Stimulated activated CD4-positive, alpha-beta T cell treated with anti-CD3 and anti-CD28 coated beads, Interleukin-1b, Interleukin-23, amount 100 ng/mL, for 24 hours (primary cell): Measurements from ENCODE around the gene TMEM41A.

Experiments
- DNase-seq, 4 experiments: peaks; one replicate each; pipeline ENCODE4 v3.0.0-alpha.2; 2020; ENCODE audit warnings: low read depth in 4 of 4, low spot score in 1 of 4

Gene TMEM41A

DNA sequence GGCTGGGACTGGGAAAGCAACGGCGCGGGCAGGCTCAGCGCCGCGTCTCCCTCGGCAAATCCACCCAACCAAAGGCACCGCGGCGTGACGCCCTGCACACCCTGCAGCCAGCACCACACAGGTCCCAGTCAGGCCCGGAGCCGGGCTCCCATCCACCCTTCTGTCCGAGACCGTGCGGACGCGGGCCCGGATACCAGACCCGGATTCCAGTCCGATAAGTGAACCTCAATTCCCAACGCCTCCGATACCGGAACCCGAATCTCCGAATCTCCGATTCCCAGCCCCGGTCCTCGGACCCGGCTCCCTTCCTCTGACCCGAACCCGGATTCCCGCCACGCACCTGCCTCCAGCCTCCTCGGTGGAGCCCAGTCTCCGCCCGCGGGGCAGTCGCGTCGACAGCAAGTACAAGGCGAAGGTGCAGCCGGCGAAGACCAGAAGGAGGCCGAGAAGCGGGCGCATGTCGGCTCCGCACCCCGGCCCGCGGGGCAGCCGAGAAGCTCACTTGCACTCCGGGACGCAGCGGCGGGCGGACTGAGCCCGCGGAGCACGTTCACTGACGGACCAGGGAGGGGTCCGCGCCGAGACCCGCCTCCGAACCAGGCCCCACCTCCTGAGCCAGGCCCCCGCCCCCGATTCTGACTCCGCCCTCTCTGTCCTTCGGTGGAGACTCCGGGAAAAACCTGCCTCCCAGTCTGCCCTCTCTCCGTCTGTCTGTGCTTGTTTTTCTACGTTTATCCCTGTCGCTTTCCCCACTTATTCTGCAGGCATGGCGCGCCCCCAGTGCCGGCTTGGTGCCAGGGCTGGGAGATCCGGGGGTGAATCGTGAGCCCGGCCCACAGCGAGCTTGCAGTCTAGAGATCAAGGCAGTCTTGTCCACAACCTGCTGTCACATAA, at the start of gene TMEM41A:
TMEM41A (minus strand) TSS at position 533 of the 894 bp plus-strand sequence; CDS start at position 459, 74 bp downstream.
- peak; percentile 78 to 88 (median 87) for DNase-seq

DNA sequence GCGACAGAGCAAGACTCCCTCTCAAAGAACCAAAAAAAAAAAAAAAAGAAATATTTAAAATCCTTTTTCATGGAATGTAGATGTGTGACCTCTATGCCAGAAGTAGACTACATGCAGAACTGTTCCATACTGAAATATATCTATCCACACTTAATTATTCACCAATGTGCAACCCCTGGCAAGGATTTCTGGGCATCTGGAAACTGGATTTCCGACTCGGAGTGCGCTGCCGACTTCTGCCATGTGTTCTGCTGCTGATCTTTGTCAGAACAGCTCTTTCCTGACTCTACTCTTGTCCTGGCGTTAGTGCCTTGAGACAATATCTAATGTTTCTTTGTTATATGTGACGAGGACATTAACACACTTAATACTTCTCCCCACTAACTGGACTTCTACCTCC, 41.9 kb upstream of the TMEM41A start:
- no peak for DNase-seq

DNA sequence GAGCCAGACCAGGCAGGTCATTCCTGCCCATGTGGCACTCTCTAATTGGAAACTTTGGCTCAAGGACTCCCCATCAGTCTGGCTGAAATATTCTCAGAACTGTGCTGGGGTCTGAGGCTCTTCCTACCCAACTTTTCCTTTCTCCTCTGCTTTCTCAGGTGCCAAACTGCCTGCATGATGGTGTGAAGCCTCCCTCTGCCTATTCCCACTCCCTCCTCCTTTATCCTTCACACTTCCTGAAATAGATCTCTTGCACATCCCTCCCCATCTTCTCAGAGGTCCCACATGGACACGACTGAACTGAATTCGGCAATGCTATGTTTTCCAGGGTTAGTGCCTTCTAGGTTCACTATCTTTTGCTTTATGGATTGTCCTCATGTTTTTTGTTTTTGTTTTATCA, 41.1 kb upstream of the TMEM41A start:
- DNase-seq = no peak

DNA sequence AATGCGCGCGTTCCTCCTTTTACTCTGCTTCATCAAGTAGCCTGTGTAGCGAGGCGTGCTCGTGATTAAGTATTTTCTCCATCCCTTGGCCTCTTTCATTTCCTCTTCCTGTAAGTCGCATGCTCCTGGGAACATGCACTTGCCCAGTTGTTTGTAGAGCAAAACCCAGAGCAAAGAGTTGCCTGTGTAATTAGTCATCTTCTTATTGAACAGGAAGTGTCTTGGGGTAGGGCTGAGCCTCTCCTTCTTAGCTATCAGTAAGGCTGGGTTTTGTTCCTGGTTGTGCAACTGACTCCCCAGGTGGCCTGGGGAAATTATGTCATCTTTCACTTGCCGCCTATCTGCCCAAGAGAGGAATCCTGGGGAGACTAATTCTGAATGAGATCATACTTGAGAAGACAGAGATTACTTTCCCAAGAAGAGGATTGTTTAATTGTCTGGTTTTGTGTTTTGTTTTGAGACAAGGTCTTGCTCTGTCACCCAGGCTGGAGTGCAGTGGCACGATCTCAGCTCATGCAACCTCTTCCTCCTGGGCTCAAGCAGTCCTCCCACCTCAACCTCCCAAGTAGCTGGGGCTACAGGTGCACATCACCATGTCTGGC, 38.6 kb upstream of the TMEM41A start:
- peak in 2 of 4 experiments; percentile 16 to 41 for DNase-seq

DNA sequence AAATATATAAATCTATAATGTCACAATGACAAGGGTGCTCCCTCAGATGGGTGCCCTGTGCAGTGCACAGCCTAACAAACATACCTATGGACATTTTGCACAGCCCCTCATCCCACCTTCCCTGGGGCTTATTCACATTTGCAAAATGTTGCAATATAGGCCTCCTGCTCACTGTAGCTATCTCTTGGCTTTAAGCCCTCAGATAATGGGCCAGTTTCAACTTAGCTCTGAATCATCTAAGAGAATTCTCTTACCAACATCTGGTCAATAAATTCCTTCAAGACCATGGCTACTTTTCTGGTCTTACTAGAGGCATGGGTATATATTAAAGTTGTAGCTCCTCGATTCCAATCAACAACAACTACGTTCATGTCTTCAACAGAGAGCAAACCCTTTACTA, 35.7 kb upstream of the TMEM41A start:
- no peak for DNase-seq

DNA sequence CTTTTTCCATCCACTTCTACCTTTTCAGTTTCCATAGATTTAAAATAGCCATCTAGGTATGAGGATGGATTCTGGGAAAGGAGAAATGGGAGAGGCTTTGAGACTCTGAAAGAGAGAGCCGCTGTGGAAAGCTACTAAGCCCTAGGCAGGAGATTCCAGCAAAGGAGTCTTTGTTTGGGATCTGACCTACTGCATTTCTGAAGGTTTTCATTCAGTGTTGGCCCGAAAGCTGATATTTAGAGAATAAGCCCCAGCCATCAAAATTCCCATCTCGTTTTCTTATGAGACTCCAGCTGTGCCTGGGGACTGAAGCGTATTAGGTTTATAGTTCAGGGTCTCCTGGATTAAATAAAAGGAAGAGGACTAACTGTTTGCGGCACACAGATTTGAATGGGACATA, 34.1 kb upstream of the TMEM41A start:
- no peak for DNase-seq

DNA sequence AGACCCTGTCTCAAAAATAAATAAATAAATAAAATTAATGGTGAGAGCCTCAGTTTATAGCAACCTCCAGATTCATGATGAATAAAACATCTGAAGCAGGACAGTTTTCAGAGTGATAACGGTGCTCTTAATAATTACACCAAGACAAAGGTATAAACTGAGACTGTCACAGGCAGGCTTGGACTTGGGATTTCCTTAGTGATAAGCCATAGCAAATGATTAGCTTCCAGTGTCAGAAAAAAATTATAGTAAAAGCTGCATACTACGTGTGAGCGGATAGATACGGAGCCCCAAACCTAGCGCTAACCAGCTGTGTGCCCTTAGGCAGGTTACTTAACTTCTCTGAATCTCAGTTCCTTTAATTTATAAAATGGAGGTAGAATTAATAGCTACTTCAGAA, 32.0 kb upstream of the TMEM41A start:
- DNase-seq = no peak

DNA sequence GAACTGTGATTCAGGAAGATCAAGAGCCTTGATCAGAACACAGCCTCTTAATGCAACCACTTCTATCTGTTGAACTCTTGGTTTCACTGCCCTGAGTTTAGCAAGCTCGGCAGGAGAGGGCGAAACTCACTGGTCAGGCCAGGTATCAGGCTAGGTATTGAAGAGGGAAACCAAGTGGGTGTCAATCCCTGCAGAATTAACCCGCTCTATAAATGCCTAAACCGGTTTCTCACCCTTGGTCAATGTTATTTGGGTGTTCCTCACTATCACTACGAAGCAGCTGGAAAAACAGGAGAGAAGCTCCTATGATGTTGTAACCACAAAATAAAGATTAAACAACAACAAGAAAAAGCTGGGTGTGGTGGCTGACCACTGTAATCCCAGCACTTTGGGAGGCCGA, 29.7 kb upstream of the TMEM41A start:
- DNase-seq = no peak

DNA sequence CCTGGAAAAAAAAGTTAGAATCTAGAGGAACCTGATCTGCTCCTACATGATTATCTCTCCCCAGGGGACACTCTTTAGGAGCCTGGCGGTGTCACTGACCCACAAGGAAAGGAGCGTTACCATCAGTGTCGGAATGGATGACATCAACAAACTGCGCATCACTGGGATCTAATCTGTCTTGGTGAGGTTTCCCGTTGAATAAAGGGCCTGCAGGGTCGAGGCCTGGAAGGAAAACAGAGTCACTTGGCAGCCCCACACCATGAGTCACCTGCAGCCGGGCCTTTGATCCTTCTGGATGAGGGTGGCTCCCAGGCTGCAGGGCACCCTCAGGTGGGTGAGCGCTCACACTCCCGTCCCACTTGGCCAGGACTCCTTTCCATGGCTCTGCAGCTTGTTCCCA, 28.5 kb upstream of the TMEM41A start:
- DNase-seq = no peak

DNA sequence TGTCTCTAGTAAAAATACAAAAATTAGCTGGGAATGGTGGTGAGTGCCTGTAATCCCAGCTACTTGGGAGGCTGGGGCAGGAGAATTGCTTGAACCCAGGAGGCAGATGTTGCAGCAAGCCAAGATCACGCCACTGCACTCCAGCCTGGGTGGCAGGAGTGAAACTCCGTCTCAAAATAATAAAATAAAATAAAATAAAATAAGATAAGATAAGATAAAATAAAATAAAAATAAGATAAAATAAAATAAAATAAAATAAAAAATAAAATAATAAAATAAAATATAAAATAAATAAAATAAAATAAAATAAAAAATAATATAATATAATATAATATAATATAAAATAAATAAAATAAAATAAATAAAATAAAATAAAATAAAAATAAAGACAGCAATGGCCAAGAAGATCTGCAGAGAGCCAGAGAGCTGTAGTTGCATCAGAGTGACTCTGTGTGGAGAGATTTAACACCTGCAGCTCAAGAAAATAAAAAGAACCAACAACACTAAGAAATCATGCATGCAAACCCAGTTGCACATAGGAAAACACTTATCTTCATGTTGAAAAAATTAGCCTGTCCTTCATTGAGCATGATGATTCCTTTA, 27.6 kb upstream of the TMEM41A start:
- no peak for DNase-seq

DNA sequence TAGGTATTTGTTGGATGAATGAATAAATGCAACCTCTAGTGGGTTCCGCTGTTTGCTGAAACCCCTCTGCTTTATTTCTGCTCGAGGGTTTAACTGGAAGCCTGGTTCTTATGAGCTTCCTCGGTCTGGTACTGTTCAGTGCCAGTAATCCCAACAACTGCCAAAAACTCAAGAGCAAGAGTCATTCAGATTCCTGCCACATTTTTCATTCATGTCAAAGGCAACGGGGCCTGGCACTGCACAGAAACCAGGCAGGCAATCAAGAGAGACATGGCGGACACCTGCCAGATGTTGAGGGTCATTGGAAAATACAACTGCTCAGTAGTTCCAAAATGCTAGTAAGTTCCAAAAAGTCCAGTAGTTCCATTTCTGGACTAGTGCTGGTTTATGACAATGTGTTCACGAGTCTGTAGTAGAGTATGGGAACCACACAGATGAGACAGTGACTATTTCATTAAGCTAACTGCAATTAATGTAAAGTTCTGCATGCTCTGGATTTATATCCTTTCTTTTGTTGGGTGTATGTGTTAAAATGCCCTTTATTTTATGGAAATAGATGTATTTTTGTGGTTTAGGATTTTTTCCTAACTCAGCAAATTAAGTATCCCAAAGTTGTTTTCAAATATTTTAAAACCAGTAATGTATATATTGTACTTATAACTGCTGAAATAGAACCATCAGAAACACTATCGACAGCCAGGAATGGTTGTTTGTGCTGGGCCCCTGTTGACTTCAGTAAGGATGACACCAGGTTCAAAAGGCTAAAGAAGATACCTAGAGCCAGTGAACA, 22.7 kb upstream of the TMEM41A start:
- no peak for DNase-seq

DNA sequence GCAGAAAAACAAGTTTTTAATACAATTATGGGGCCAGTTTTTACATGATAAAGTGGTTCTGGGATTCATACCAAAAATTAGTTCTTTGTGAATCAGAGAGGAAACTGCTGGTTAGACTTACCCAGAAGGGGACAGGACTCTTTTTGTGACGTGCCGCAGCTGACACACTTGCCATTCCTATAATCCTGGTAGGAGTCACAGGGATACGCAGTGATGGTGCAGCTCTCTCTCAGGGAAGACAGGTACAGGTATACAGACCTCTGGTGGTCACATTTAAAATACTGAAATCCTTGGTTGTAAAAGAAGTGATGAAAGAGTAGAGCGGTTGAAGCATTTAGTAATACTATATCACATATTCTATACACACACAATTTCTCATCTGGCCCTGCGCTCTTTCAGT, 20.2 kb upstream of the TMEM41A start:
- no peak for DNase-seq

DNA sequence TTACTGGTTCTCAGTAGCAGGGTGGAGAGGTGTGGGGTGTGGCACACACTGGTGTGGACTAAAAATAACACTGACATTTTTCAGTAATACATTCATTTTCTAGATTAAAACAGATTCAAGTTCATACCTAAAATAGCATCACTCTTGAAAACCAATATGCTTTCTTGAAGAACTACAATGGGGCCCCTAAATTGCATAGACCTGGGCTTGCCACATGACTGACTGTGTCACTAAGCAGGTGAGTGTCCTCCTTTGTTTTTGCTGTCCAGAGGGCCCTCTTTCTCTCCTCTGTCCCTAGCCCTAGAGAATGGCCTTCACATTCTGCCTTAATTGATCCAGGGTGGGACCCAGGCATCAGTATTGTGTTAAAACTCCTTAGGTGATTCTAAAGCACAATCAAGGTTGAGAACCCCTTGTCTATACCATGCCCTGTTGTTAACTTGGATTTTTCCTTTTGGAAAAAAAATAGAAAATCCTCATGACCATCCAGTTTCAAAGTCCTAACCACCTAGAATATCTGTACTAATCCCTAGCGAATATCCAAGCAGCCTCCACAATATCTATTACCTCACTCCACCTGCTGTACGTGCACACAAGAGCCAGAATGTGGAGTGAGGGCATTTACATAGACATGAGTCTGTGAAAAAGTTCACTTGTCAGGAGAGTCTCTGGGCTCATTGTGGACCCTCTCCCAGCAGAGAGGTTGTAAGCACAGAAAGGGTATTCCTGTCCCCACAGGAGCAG, 18.7 kb upstream of the TMEM41A start:
- DNase-seq = no peak

DNA sequence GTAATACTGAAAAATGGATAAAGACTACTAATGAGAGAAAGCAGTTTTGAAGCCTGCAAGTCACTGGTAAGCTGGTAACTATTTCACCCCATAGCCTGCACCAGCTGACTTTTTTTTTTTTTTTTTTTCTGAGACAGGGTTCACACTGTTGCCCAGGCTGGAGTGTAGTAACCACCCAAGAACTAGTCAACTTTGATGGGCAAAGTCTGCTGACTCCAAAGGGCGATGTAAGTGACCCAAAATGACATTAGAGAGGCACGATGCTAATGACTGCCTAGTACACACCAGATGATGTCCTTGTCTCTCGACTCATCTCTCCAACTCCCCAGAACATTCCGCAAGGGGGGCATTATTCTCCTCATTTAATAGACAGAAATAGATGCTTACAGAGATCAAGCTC, 12.9 kb upstream of the TMEM41A start:
- DNase-seq = no peak

DNA sequence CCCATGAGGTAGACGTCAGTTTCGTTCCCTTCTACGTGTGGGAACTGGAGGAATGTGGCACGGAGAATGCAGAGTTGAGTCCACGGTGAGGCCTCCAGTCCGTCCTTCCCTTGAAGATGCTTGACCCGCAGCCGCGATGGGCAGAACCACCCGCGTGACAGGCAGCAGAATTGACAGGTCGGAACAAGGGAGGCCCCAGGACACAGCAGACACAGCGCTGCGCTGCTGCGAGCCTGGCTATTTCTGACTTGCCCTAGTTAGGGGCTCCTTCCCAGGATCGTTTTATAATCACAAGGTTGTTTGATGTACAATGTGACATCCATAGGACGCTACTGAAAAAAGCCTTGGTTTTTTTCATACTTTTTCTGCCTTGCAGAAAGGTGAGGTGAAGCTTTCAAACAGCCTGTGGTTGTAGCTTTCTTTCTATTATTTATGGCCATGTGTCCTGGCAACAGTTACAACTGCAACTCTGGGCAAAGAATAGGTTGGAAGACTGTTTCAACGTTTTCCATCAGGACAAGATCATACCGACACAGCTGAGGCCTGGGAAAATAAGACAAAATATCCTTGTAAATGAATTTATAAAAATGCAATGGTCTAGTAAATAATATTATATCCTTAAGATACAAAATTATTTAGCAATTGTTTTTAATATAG, 9.6 kb upstream of the TMEM41A start:
- no peak for DNase-seq

DNA sequence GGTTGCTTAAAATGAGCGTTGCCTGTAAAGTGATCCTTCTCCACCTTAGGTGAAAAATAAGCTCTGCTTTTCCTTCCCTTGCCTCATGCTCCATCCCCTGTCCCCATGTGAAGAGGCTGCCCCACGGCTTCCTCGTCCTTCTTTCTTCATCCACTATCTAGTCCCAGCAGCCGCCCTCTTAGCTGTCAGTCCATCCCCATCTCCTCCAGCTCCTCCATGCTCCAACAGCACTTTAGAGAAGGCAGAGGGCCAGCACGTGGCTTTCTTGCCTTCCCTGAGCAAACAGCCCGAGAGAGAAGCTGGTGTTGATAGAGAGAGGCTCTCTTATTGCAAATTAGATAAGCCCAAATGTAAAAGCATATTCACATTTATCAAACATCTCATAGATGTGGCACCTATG, 9.0 kb upstream of the TMEM41A start:
- DNase-seq = no peak

DNA sequence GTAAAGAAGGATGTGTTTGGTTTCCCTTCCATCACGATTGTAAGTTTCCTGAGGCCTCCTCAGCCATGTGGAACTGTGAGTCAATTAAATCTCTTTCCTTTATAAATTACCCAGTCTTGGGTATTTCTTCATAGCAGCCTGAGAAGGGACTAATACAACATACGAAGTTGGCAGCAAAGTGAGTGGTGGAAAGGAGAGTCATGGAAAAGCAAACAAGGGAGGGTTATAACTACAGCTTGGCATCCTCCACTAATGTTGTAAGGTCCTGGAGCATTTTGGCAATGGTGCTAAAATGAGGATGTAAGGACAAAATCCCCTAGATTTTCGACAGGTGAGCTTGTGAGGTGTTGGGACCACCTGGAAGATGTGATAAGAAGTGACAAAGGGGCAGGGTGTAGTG, 5.8 kb upstream of the TMEM41A start:
- no peak for DNase-seq

DNA sequence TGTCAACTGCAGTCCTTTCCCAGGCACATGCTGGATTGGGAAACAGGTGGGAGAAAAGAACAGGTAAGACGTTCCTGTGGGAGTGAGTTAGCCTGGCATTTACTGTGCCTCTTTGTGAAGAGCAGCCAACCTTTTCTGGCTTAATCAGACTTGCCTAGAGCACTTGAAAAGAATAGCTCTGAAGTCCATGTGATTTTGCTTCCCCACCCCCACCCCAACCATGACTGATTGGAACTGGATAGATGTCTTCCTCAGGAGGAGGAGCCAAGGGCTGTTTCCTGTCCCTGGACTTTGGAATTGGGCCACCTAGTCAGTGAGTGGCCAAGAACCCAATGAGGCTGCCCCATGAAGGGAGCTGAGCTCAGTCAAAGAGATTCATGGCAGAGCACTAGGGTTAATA, 4.7 kb upstream of the TMEM41A start:
- no peak for DNase-seq

DNA sequence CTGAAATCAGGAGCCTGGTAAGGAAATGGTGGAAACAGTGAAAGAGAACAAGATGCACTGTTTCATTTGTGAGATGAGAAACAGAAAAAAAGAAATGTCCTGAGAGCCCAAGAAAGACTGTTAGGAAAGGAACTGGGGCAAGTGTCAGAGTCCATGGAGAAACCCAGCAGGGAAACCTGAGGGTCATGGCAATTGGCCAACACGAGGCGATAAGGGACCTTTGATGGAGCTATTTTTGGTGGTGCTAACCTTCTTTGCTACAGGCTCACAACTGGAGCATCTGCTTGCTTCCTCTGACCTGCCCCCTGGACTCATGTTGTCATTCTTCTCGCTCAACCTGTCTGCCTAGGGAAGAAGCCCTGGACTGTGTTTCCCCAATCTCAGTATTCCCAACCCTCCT, 4.2 kb upstream of the TMEM41A start:
- DNase-seq = no peak

DNA sequence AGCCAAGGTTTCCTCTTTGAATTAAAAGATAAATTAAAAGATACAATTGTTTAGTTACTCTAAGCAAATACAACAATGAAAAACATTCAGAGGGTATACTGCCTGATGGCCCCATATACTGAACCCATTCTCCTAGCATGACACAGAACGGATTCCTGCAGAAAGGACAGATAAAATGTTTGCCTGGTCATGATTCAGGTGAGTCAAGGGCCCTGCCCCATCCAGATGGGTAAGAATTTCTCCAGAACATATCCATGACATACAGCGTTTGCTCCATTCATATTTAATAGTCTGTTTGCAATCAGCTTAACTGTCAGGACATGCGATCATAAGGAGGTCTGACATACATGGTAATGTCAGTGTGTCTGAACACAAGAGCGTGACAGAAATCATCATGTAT, 8.6 kb downstream of the TMEM41A start:
- no peak for DNase-seq
